Skeletal muscle tissue (tissue), 4 donors: ENCODE measurements around the gene PBX3. TPM values are rescaled to one million over a fixed set of nuclear protein-coding genes. Genes with fewer than 3 reads are reported as not detected.

Experiments used
- H3K27ac ChIP-seq: one replicate; pipeline ENCODE4 v1.7.0; 2013; ENCODE audit warnings: mild to moderate bottlenecking, low read depth, low read length, inconsistent platforms
- H3K27me3 ChIP-seq, 3 donors: one replicate each; pipeline ENCODE4 v1.7.0; 2013; ENCODE audit warnings: low read length in 3 of 3; ENCODE audit not compliant: control insufficient read depth in 3 of 3, insufficient read depth in 3 of 3
- H3K36me3 ChIP-seq, 3 donors: one replicate each; pipeline ENCODE4 v1.7.0; 2013; ENCODE audit warnings: low read length in 3 of 3; ENCODE audit not compliant: control insufficient read depth in 3 of 3, insufficient read depth in 3 of 3
- H3K4me1 ChIP-seq, 3 donors: one replicate each; pipeline ENCODE4 v1.7.0; 2013; ENCODE audit warnings: low read length in 3 of 3, mild to moderate bottlenecking in 3 of 3; ENCODE audit not compliant: control insufficient read depth in 3 of 3, insufficient read depth in 3 of 3
- H3K4me3 ChIP-seq, 3 donors: one replicate each; pipeline ENCODE4 v1.7.0; 2013; ENCODE audit warnings: low read length in 3 of 3
- H3K9ac ChIP-seq, 3 donors: one replicate each; pipeline ENCODE4 v1.7.0; 2013; ENCODE audit warnings: low read length in 3 of 3, mild to moderate bottlenecking in 3 of 3, moderate library complexity in 2 of 3, low read depth in 1 of 3
- H3K9me3 ChIP-seq, 3 donors: one replicate each; pipeline ENCODE4 v1.7.0; 2013; ENCODE audit warnings: low read length in 3 of 3; ENCODE audit not compliant: control insufficient read depth in 3 of 3
- total RNA-seq: library from RNA; depleted of rRNA; stranded (reverse); fragments of >200 nt; gene quantifications from one replicate; pipeline ENCODE4 v1.2.3, GENCODE V29; 2014
- donor health status: Osteomylitis.

PBX3 gene
- total RNA-seq, 1 donor from 2014 or later: 14.1 TPM

DNA sequence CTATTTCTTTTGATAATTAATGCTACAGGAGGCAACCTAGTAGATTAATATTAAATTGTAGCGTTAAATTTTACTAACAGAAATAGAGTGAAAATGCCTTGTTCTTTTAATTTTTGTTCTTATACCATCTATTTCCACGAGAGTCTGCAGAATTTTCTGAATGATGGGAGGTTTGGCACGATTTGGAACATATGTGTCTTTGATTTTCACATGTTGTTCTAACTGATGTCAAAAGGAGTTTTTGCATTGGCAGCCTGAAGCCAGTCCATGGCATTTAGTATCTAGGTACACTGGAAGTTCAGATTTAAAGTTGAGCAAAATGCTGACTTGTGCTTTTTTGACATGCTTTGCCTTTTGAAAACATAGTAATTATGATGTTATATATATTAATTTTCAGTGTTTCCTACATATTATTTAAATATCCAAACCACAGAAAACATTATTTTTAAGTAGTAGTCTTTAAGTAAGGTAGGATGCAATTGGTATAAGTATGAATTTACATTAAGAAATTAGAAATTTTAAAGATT is 103.0 kb downstream of the PBX3 start:
- Histone ChIP-seq H3K27me3 (no peaks in the 10 kb centered on the region), H3K36me3 (no peaks in the 10 kb centered on the region)

DNA sequence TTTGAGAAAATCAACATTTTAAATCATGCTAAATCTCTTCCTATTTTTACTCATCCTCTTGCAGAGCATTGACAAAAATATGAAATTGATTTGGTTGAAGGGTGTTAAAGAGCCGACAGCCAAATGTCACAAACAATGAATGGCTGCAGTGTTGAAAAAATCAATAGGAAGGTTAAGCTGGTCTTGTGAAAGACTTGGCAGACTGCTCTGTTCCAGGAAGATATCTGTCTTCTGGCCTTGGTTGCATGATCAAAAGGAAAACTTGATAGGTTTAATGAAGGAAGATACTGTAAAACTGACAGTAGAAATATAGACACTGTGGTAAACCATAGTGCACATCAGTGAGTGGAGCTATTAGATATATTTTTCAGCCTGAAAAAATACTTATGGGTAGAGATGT is 103.6 kb downstream of the PBX3 start:
- Histone ChIP-seq H3K4me3 (no peak overlapping the region), H3K27me3 (no peaks in the 10 kb centered on the region), H3K9me3 (no peaks in the 10 kb centered on the region), H3K9ac (no peak overlapping the region), H3K4me1 (no peaks in the 10 kb centered on the region), H3K36me3 (no peaks in the 10 kb centered on the region), H3K27ac (no peak overlapping the region)

More for the DNA sequence above, 103.0 kb downstream of the PBX3 start:
- no peak overlapping the region for H3K27ac ChIP-seq
- H3K9me3 ChIP-seq: no peaks in the 10 kb centered on the region
- H3K4me3 ChIP-seq: no peak overlapping the region
- no peaks in the 10 kb centered on the region for H3K4me1 ChIP-seq
- H3K9ac ChIP-seq: no peak overlapping the region

DNA sequence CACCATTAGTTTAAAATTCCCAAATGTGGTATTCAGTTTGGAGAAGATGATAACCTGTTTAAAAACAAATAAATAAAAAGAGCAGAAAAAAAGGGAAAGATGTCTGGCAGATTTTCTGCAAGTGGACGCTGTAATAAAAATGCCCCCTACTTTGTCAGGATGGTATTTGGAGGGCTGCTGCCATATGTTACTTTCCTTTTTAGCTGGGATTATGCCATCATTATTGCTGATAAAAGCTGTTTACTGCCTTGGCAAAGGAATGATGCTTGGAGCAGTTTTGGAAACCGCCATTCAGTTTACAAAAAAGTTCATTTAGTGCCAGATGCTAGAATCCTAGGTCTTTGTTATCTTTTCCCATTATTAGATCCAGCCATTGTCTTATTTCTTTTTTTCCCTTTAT is 104.8 kb downstream of the PBX3 start:
- no peak overlapping the region for H3K4me3 ChIP-seq
- no peaks in the 10 kb centered on the region for H3K36me3 ChIP-seq
- no peaks in the 10 kb centered on the region for H3K9me3 ChIP-seq
- no peaks in the 10 kb centered on the region for H3K4me1 ChIP-seq
- H3K27me3 ChIP-seq: no peaks in the 10 kb centered on the region
- H3K9ac ChIP-seq: no peak overlapping the region
- H3K27ac ChIP-seq: no peak overlapping the region

DNA sequence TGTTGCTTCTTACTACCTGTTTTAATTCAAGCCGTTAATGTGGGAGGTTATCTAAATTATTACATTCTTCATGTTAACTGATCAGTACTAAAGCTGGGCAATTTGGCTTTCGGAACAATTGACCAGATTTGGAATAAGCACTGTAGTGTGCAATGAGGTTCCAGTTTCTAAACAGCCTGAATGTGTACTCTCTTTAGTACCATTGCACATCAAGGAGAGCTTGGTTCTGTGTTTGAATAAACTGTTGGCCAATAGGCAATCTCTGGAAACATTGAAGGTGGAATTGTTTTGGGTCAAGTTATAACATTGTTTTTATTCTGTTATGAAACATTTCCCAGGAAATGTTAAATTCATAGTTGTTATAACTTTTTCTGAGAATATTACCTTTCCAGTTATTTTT is 105.2 kb downstream of the PBX3 start:
- Histone ChIP-seq H3K9me3 (no peaks in the 10 kb centered on the region), H3K27me3 (no peaks in the 10 kb centered on the region), H3K4me3 (no peak overlapping the region), H3K4me1 (no peaks in the 10 kb centered on the region), H3K27ac (no peak overlapping the region), H3K9ac (no peak overlapping the region), H3K36me3 (no peaks in the 10 kb centered on the region)

DNA sequence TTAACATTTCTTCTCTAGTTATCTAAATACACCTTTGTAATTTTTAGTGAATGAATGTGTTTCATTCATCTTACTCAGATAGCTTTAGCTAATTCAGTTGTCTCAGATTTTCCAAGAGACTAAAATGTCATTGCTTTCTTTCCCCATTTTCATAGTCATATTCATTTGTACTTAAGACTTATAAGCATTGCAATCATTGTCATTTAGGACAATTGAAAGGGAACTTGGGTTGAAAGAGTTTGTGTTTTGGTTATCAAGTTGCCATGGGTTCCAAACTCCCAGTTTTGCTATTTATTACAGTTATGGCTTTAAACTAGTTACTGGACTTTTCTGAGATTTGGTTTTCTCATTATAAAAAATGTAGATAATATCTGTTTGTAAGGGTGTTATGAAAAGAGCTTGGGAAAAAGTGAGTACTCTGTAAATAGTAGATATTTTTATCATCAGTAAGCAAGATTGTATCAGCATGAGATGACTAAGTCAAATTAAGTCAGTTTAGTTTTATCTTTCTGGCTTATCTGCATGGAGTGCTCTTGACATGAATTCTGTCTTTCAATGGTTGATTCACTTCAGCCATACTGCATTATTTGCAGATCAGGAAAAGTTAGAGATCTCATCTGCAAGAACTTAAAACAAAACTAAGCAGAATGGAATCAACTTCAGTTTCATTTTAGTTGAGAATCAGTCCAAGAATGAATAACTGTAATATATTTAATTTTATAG is 107.5 kb downstream of the PBX3 start:
- Histone ChIP-seq H3K9ac (no peak overlapping the region), H3K27me3 (no peaks in the 10 kb centered on the region), H3K27ac (no peak overlapping the region), H3K4me3 (no peak overlapping the region), H3K4me1 (no peaks in the 10 kb centered on the region), H3K36me3 (no peaks in the 10 kb centered on the region), H3K9me3 (no peaks in the 10 kb centered on the region)

DNA sequence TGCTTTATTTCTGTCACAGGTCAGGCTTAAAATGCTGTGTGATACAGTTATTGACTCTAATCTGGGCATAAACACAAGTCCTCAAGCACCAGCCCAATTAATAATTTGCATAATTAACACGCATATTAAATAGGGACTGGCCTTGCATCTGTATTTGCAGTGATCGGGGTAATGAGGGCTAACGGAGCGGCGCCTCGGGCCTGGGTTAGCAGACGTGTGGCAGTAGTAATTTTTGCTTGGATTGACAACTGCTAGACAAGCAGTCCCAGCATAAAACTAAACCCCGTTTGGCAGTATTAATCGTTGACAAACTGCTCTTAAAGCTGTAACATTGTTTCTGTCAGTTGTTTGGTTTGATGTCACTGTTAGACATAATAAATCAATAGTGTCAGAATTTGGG is 109.2 kb downstream of the PBX3 start:
- Histone ChIP-seq H3K9me3 (no peaks in the 10 kb centered on the region), H3K9ac (no peak overlapping the region), H3K27me3 (no peaks in the 10 kb centered on the region), H3K4me1 (no peaks in the 10 kb centered on the region), H3K36me3 (no peaks in the 10 kb centered on the region), H3K4me3 (no peak overlapping the region), H3K27ac (no peak overlapping the region)

DNA sequence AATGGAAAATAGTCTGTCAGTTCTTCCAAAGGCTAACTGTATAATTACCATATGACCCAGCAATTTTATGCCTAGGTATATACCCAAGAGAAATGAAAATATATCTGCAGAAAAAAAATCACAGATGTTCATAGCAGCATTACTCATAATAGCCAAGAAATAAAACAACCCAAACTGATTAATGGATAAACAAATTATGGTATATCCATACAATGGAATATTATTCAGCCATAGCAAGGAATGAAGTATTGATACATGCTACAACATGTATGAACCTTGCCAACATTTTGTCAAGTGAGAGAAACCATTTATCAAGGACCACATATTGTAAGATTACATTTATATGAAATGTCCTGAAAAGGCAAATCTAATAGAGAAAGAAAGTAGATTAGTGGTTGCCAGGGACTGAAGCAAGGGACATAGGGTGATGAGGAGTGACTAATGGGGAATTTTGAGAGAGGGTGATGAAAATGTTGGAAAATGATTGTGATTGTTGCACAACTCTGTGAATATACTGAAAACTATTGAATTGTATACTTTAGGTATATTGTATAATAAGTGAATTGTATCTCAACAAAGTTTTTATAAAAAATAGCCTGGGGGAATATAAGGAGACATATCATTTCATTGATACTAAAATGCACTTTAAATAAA is 114.4 kb downstream of the PBX3 start:
- Histone ChIP-seq H3K27ac (no peak overlapping the region), H3K4me1 (no peaks in the 10 kb centered on the region), H3K4me3 (no peak overlapping the region), H3K27me3 (no peaks in the 10 kb centered on the region), H3K9me3 (peaks cover 0 to 2% (median 0%) of the 10 kb centered on the region in 3 donors), H3K36me3 (no peaks in the 10 kb centered on the region), H3K9ac (no peak overlapping the region)

DNA sequence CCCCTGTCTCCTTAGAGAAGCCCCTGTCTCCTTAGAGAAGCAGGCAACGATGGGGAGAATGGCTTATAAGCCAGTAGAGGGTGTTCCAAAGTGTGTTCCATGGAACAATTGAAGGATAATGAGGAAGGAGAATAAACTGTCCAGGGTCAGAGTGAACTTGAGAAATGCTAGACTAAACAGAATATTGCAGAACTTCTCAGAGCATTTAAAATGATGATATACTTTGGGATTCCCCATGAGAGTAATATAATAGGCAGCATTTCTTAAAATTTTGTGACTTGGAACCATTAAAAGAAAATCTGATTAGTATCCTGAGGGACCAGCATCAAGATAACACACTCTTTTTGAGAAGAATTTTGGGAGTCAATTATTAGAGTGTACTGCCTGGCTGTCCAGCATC is 116.8 kb downstream of the PBX3 start:
- Histone ChIP-seq H3K4me3 (no peak overlapping the region), H3K9ac (no peak overlapping the region), H3K27ac (no peak overlapping the region), H3K9me3 (peaks cover 0 to 2% (median 0%) of the 10 kb centered on the region in 3 donors), H3K4me1 (no peaks in the 10 kb centered on the region), H3K27me3 (no peaks in the 10 kb centered on the region), H3K36me3 (no peaks in the 10 kb centered on the region)

DNA sequence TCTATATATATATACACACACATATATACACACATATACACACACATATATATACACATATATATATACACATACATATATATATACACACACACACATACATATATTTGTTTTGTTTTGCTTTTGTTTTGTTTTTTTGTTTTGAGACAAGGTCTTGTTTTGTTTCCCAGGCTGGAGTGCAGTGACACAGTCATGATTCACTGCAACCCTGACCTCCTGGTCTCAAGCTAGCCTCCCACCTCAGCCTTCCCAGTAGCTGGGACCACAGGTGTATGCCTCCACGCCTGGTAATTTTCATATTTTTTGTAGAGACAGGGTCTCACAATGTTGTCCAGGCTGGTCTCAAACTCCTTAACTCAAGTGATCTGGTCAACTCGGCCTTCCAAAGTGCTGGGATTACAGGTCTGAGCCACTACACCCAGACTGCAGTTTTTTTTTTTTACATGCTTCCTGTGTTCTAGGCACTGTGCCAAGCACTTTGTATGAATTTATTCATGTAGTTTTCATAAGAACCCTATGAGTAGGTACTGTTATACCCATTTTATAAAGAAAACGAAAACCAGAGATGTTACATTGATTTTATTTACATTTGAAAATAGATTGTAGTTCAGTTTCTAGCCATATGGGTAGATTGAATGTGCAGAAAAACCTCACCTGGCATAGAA is 120.7 kb downstream of the PBX3 start:
- Histone ChIP-seq H3K4me1 (no peaks in the 10 kb centered on the region), H3K9ac (no peak overlapping the region), H3K27me3 (no peaks in the 10 kb centered on the region), H3K27ac (no peak overlapping the region), H3K9me3 (no peaks in the 10 kb centered on the region), H3K4me3 (no peak overlapping the region), H3K36me3 (no peaks in the 10 kb centered on the region)

DNA sequence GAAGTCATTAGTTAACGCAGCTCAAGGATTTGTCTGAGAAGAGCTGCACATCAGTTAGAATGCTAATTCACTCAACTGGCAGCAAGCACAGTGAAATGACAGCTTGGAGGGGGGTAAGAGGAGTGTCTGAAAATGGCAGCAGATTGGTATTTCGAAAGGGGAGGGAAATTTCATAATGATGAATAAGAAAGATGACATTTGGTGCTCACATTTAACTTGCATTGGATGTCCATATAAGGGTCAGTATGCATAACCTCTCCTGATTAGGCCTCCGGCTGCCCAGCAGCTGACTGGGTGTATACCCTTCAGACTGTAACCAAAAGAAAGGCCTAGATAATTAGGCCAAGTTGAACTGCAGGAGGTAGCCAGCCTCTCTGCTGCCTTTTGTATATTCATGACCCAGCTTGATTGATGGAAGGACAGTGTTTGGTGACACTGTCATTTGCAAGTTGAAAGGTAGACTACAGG is 131.0 kb downstream of the PBX3 start:
- H3K27me3 ChIP-seq: no peaks in the 10 kb centered on the region
- H3K9me3 ChIP-seq: no peaks in the 10 kb centered on the region
- no peak overlapping the region for H3K9ac ChIP-seq
- no peaks in the 10 kb centered on the region for H3K4me1 ChIP-seq
- no peaks in the 10 kb centered on the region for H3K36me3 ChIP-seq
- H3K27ac ChIP-seq: no peak overlapping the region
- no peak overlapping the region for H3K4me3 ChIP-seq
